Adipose tissue (tissue), 3 donors: ENCODE results near the gene ARID4B. TPM values are rescaled to one million over a fixed set of nuclear protein-coding genes. Genes with fewer than 3 reads are reported as not detected.
"Not testable (repeated sequence)": the region's sequence is repeated elsewhere in the genome, so short reads cannot be mapped to it uniquely, and the experiment has no call there.

ENCODE experiments used
- H3K27ac ChIP-seq: one replicate; pipeline ENCODE4 v1.5.1; 2013; ENCODE audit warnings: low read depth, low read length
- WGBS, 3 donors: extraction: QIAGEN DNeasy Blood & Tissue Kit; methylation state at CpG; one replicate each; pipeline ENCODE4 v1.1.7; 2013; 5-methylcytosine and 5-hydroxymethylcytosine counted together
- polyA plus RNA-seq, 3 donors: library from polyadenylated mRNA; stranded (reverse); fragments of 200-250 nt; gene quantifications; one replicate each; pipeline ENCODE4 v1.2.3, GENCODE V29; 2013
- donor health status: healthy with polysubstance abuse.
- donor health status: Bipolar disorder and iron deficiency.
- donor health status: healthy.

ARID4B gene
- polyA plus RNA-seq, 3 donors = 7.1 to 16.1 (median 11.5) TPM

DNA sequence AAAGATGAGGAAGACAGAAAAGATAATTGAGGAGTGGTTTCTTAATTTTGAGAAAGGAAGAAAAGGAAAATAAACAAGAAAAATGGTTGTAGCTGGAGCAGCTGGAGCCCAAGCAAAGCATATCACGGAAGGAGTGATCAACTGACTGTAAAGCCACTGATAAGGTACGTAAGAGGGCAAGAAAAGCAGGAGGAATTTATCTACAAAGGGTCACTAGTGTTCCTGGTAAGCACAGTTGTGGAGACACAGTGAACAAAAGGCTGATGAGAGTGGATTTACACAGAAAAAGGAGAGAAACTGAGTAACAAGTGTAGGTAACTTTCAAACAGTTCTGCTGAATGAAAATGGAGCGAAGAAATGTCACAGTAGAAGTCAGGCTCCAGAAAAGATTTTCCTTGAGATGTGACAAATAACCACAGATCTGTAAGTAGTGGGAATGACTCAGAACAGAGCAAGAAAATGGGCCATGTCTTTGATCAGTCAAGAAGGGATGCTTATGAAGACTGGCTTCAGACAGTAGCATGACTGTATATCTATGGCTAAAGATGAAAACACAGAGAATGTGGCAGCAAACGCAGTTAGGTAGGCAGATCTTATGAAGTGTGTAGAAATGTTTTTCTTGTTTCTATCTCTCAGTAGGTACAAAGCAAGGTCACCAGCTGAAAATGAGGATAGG lies 121.3 kb downstream of the ARID4B start:
- WGBS, 3 donors = 75 to 89% (median 88%) methylated on average over 4 of the region's 4 CpGs
- H3K27ac ChIP-seq = no peak overlapping the region

DNA sequence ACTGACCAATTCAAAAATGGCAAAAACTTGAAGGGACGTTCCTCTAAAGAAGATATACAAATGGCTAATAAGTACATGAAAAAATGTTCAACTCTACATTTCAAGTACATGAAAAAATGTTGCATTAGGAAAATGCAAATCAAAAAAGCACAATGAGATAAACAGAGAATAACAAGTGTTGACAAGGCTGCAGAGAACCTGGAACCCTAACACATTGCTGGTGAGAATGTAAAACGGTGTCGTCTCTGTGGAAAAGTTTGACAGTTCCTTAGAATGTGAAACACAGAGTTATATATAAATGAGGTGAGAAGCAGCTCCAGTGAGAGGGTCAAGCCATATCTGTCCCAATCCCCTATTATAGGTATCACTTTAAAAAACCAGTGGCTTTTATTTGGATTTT lies 122.3 kb downstream of the ARID4B start:
- H3K27ac ChIP-seq = no peak overlapping the region
- WGBS, 3 donors = 97 to 100% (median 98%) methylated on average over 3 of the region's 3 CpGs

GRCh38 chr1:235203428-235203827 lies 124.6 kb downstream of the ARID4B start:
- no peak overlapping the region for H3K27ac ChIP-seq
- WGBS, 3 donors = 92 to 96% (median 94%) methylated on average over 1 of the region's 1 CpG

DNA sequence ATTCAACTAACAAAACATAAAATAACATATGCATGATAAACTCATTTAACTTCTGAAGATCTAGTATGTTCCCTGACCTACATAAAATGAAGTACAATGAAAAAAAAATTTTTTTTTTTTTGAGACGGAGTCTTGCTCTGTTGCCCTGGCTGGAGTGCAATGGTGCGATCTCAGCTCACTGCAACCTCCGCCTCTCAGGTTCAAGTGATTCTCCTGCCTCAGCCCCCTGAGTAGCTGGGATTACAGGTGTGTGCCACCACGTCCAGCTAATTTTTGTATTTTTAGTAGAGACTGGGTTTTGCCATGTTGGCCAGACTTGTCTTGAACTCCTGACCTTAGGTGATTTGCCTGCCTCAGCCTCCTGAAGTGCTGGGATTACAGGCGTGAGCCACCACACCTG lies 125.5 kb downstream of the ARID4B start:
- 95 to 98% (median 97%) methylated on average over 5 of the region's 5 CpGs for WGBS, 3 donors
- not testable (repeated sequence) for H3K27ac ChIP-seq

- 34 to 45% (median 44%) methylated on average over 6 of the region's 6 CpGs for WGBS, 3 donors
- no peak overlapping the region for H3K27ac ChIP-seq
Measured at GRCh38 chr1:235199441-235199840, 128.5 kb downstream of the ARID4B start.

- H3K27ac ChIP-seq = no peak overlapping the region
Measured at GRCh38 chr1:235190431-235190830, 137.5 kb downstream of the ARID4B start.

- H3K27ac ChIP-seq = no peak overlapping the region
- WGBS, 3 donors = 81 to 89% (median 85%) methylated on average over 4 of the region's 4 CpGs
Measured at GRCh38 chr1:235187316-235187715, 140.7 kb downstream of the ARID4B start.

DNA sequence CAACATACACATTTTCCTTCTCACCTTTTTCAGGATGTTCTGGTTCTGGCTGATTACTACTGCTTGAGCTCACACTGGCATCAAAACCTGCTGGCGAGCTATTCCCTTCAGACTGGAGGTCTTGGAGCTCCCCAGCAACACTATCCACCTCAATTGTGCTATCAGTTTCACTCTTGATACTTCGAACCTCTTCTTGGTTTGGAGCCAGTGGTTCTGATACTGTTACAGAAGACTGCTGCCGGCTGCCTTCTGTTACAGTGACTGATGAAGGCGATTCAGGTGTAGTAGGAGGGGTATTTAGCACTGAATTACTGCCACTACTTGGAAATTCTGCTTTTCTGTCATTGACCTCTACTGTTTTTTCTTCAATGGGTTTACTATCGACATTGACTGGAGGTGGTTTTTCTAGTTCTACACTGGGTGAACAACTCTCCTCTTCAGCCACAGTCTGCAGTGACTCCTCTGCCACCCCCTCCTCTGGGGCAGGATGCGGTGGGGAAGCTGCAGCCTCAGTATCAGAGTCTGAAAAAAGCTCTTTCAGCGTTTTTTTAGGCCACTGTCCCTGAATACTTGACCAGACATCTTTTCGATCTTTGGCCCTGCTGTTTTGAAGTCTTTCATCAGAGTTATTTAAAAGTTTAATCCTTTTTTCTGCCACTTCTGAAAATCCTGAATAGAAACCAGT lies 146.3 kb downstream of the ARID4B start:
- WGBS, 3 donors = 80 to 91% (median 90%) methylated on average over 8 of the region's 8 CpGs
- no peak overlapping the region for H3K27ac ChIP-seq

DNA sequence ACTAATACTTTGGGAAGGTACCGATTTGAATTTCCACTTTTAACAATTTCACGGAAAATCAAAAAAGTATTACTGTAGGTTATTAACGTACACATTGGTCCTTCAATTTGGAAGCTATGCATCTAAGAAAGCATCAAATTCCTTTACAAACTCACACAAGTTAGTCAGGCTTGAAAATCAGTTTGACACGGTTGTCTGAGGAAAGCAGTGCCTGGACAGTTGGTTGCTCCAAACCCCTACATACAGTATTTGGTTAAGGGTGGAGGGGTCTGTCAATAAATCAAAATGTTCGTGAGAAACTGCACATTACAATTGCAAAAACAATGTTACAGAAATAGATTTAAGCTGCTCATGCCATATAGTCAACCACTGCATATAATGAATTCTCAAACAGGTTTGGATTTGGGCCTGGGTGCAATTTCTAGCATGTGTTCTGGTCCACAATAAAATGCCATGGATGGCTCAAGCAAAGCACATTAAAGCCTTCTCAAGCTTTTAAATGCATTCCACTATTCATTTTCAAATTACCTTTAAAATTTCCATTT lies 147.0 kb downstream of the ARID4B start:
- no peak overlapping the region for H3K27ac ChIP-seq
- WGBS, 3 donors = 92% methylated on average over 5 of the region's 5 CpGs

GRCh38 chr1:235176486-235176885 lies 151.5 kb downstream of the ARID4B start:
- H3K27ac ChIP-seq = no peak overlapping the region
- 80 to 89% (median 83%) methylated on average over 7 of the region's 7 CpGs for WGBS, 3 donors

DNA sequence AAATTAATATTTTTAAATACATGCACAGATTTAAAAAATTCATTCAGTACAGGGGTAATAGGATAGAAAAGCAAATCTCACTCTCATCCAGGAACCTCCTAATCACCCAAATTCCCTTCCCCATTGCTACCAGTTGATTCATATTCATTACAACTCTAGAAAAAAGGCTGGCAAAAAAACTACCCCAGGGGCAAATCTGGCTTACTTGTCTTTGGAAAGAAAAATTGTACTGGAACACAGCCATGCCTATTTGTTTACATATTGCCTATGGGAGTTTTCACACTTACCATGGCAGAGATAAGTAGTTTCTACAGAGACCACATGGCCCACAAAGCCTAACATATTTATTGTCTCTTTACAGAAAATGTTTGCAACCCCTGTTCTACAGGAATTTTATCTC lies 158.0 kb downstream of the ARID4B start:
- no peak overlapping the region for H3K27ac ChIP-seq

DNA sequence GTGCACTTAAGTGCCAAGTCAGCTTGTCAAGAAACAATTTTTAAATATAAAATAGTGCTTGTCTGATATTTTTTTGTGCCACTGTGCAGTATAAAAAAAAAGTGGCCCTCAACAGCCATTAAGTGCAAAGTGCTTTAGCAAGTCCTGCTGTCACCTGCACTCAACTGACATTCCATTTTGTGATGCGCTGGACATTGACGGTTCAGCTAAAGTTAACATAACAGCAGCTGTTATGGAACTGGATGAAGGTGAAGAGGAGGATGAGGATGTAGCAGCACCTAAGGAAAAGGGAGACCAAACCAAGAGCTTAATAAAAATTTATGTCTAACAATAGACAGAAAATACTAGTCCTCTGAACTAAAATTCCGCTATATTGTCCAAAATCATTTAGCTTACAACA lies 159.6 kb downstream of the ARID4B start:
- 94 to 96% (median 95%) methylated on average over 3 of the region's 3 CpGs for WGBS, 3 donors
- H3K27ac ChIP-seq = no peak overlapping the region

DNA sequence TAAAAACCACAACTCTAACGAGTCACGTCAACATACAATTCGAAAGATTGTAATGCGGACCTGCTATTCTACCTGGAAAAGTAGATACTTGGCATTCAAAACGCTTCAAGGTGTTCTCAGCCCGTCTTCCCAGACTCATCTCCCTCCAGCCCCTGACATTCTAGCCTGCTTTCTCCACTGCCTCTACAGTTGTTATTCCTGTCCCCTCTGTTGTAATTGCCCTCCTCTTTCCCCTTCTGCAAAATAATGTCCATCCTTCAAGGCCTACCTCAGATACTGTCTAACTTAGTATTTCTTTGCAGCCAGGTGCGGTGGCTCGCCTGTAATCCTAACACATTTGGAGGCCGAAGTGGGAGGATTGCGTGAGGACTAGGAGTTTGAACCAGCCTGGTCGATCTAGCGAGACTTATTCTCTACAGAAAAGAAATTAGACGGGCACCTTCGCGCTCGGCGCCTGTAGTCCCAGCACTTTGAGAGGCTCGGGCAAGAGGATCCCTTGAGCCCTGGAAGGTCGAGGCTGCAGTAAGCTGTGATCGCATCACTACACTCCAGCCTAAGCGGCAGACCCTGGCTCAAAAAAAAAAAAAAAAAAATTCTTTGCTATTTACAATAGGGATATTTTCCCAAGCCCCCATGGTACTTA lies 166.2 kb downstream of the ARID4B start:
- H3K27ac ChIP-seq = no peak overlapping the region
- 60 to 67% (median 62%) methylated on average over 21 of the region's 21 CpGs for WGBS, 3 donors

GRCh38 chr1:235160957-235161684 lies 166.9 kb downstream of the ARID4B start, which contains the start of gene RBM34:
RBM34 (minus strand) TSS chr1:235161250; CDS start chr1:235161226, 24 bp downstream.
- no peak within 1 kb of the TSS for H3K27ac ChIP-seq
- 0 to 1% (median 0%) methylated on average over 52 of the region's 52 CpGs for WGBS, 3 donors

- 5 to 9% (median 9%) methylated on average over 14 of the region's 14 CpGs for WGBS, 3 donors
Measured at GRCh38 chr1:235160383-235160956, 167.5 kb downstream of the ARID4B start.

GRCh38 chr1:235159930-235160329 lies 168.0 kb downstream of the ARID4B start:
- 86 to 90% (median 88%) methylated on average over 9 of the region's 9 CpGs for WGBS, 3 donors
- not testable (repeated sequence) for H3K27ac ChIP-seq

More at GRCh38 chr1:235160383-235160956, 167.5 kb downstream of the ARID4B start:
- H3K27ac ChIP-seq = no peak overlapping the region

- 85 to 99% (median 87%) methylated on average over 9 of the region's 9 CpGs for WGBS, 3 donors
- H3K27ac ChIP-seq = not testable (repeated sequence)
Measured at GRCh38 chr1:235159284-235159683, 168.7 kb downstream of the ARID4B start.

DNA sequence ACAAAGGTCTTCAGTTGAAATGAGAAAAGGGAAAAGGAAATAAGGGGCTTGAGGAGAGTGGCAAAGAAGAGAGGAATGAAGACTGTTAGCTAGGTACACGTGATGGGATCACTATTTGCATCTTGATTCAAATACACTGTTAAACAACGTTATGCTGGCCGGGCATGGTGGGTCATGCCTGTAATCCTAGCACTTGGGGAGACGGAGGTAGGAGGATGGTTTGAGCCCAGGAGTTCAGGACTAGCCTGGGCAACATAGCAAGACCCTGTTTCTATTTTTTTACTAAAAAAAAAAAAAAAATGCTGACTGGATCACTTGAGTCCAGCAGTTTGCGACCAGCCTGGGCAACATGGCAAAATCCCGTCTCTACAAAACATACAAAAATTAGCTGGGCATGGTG lies 169.3 kb downstream of the ARID4B start:
- H3K27ac ChIP-seq = no peak overlapping the region
- WGBS, 3 donors = 93 to 96% (median 93%) methylated on average over 6 of the region's 6 CpGs
